Cardiac septum (tissue), 1 donor: ENCODE results near the gene CCDC59. TPM values are rescaled to one million over a fixed set of nuclear protein-coding genes. Genes with fewer than 3 reads are reported as not detected.
"Not testable (repeated sequence)": the region's sequence is repeated elsewhere in the genome, so short reads cannot be mapped to it uniquely, and the experiment has no call there.

Experiments
- DNase-seq: peaks from one replicate; pipeline ENCODE4 v3.0.0-alpha.2; 2020; ENCODE audit warnings: low spot score
- intact Hi-C: fragments of 100-400 bp; cut with DNase I; formaldehyde crosslinking; loops from one replicate; pipeline ENCODE4 v1.14.0; 2022
- long read RNA-seq: library from polyadenylated mRNA; unstranded; transcript quantifications from one replicate; pipeline ENCODE4 v2.0.0, GENCODE V29; 2021
- total RNA-seq: library from RNA; stranded (reverse); fragmentation: NEBNext Ultra II Directional; extraction: Animal tissue kit (Norgen Biotek cat#: 25700); gene quantifications from one replicate; pipeline ENCODE4 v1.2.1, GENCODE V29; 2021
- donor health status: DM: no; HTN: no; CAD: no.

The CCDC59 gene
- 23.5 TPM for total RNA-seq
- long read RNA-seq, transcript CCDC59-203 (4 exons, 984 nt): major isoform, 7 of 16 reads
- long read RNA-seq, partial matches to known transcripts: 4 of 16 reads
- long read RNA-seq, other reads (novel, unspliced or antisense): 1 of 16 reads

- intact Hi-C loops: loop anchor here (2.0 kb wide), 1 partner anchor 58 kb away; no protein-coding TSS in a partner anchor
- DNase-seq: peak; percentile 99
These were observed at the start of gene CCDC59, which contains the start of gene METTL25 for GRCh38 chr12:82358200-82359114. CCDC59 (minus strand) TSS chr12:82358387; CDS start chr12:82358376, 11 bp downstream. METTL25 (plus strand) TSS chr12:82358529; CDS start chr12:82358566, 37 bp downstream.

- intact Hi-C loops: no loop called here
- DNase-seq: no peak
These were observed 49.3 kb upstream of the CCDC59 start for GRCh38 chr12:82407481-82407880.

- DNase-seq: no peak
- intact Hi-C loops: no loop called here
These were observed 48.5 kb upstream of the CCDC59 start for GRCh38 chr12:82406651-82407050.

GRCh38 chr12:82400819-82401218 is 42.6 kb upstream of the CCDC59 start:
- no peak for DNase-seq
- intact Hi-C loops: no loop called here

GRCh38 chr12:82398879-82399278 is 40.7 kb upstream of the CCDC59 start:
- intact Hi-C loops: no loop called here
- DNase-seq: no peak

- no peak for DNase-seq
- intact Hi-C loops: no loop called here
These were observed 25.9 kb upstream of the CCDC59 start for GRCh38 chr12:82383930-82384552.

- no peak for DNase-seq
- intact Hi-C loops: no loop called here
These were observed 20.8 kb upstream of the CCDC59 start for GRCh38 chr12:82378997-82379396.

GRCh38 chr12:82375201-82375600 is 17.0 kb upstream of the CCDC59 start:
- DNase-seq: no peak
- intact Hi-C loops: no loop called here

- intact Hi-C loops: no loop called here
- no peak for DNase-seq
These were observed 8.0 kb upstream of the CCDC59 start for GRCh38 chr12:82366197-82366596.

- intact Hi-C loops: no loop called here
- DNase-seq: no peak
These were observed 5.8 kb upstream of the CCDC59 start for GRCh38 chr12:82363990-82364389.

GRCh38 chr12:82361461-82361915 is 3.3 kb upstream of the CCDC59 start:
- intact Hi-C loops: no loop called here
- no peak for DNase-seq

- intact Hi-C loops, DNase-seq: not testable (repeated sequence)
These were observed 2.6 kb upstream of the CCDC59 start for GRCh38 chr12:82360834-82361233.

- intact Hi-C loops: loop anchor here (2.0 kb wide), 1 partner anchor 58 kb away; no protein-coding TSS in a partner anchor
- no peak for DNase-seq
These were observed 910 bp upstream of the CCDC59 start for GRCh38 chr12:82359115-82359478.

- DNase-seq: no peak
- intact Hi-C loops: loop anchor here (2.0 kb wide), 1 partner anchor 57 kb away; no protein-coding TSS in a partner anchor
These were observed 365 bp downstream of the CCDC59 start for GRCh38 chr12:82357845-82358199.

GRCh38 chr12:82357340-82357739 is 847 bp downstream of the CCDC59 start:
- DNase-seq: no peak
- intact Hi-C loops: no loop called here

GRCh38 chr12:82351390-82351789 is 6.8 kb downstream of the CCDC59 start:
- intact Hi-C loops: no loop called here
- no peak for DNase-seq

GRCh38 chr12:82350161-82350560 is 8.0 kb downstream of the CCDC59 start:
- intact Hi-C loops: no loop called here
- DNase-seq: no peak

- no peak for DNase-seq
- intact Hi-C loops: loop anchor here (5.0 kb wide), 1 partner anchor 682 kb away; no protein-coding TSS in a partner anchor
These were observed 28.7 kb downstream of the CCDC59 start for GRCh38 chr12:82329508-82329907.

GRCh38 chr12:82327861-82328260 is 30.3 kb downstream of the CCDC59 start:
- intact Hi-C loops: loop anchor here (5.0 kb wide), 1 partner anchor 681 kb away; no protein-coding TSS in a partner anchor
- DNase-seq: no peak

GRCh38 chr12:82326905-82327503 is 31.2 kb downstream of the CCDC59 start:
- DNase-seq: no peak
- intact Hi-C loops: loop anchor here (5.0 kb wide), 1 partner anchor 680 kb away; no protein-coding TSS in a partner anchor
